Chondrocyte (in vitro differentiated cells): ENCODE results near the gene TCERG1L. TPM values are rescaled to one million over a fixed set of nuclear protein-coding genes. Genes with fewer than 3 reads are reported as not detected.

Experiments
- DNase-seq: peaks from one replicate; pipeline ENCODE4 v3.0.0; 2021; ENCODE audit warnings: mixed read lengths, low spot score
- H3K27ac Mint-ChIP-seq: one replicate; pipeline ENCODE4 v1.8.0; 2021; ENCODE audit warnings: mild to moderate bottlenecking, moderate library complexity, mixed read lengths; ENCODE audit not compliant: unreplicated experiment
- H3K27me3 Mint-ChIP-seq: 2 replicates; pipeline ENCODE4 v1.8.0; 2021; ENCODE audit warnings: low read depth, mixed read lengths
- H3K36me3 Mint-ChIP-seq: 2 replicates; pipeline ENCODE4 v1.8.0; 2021; ENCODE audit warnings: low read depth, mixed read lengths
- H3K4me1 Mint-ChIP-seq: 2 replicates; pipeline ENCODE4 v1.8.0; 2021; ENCODE audit warnings: low read depth, mild to moderate bottlenecking, mixed read lengths
- H3K4me3 Mint-ChIP-seq: one replicate; pipeline ENCODE4 v1.8.0; 2021; ENCODE audit warnings: mild to moderate bottlenecking, moderate library complexity, mixed read lengths; ENCODE audit not compliant: unreplicated experiment
- H3K9me3 Mint-ChIP-seq: 2 replicates; pipeline ENCODE4 v1.8.0; 2021; ENCODE audit warnings: low read depth, mixed read lengths
- total RNA-seq: library from RNA; stranded (reverse); gene quantifications from 3 replicates; pipeline ENCODE4 v1.2.1, GENCODE V29; 2021
- TF ChIP-seq, protein P1 (sequence below): fragments of 200-600 bp; sonication (generic); IDR thresholded peaks from 2 replicates; pipeline ENCODE4 v1.5.0; 2021; ENCODE audit warnings: antibody characterized with exemption, mild to moderate bottlenecking, moderate library complexity

The TCERG1L gene
- total RNA-seq, 1 donor from 2014 or later = not detected

DNA sequence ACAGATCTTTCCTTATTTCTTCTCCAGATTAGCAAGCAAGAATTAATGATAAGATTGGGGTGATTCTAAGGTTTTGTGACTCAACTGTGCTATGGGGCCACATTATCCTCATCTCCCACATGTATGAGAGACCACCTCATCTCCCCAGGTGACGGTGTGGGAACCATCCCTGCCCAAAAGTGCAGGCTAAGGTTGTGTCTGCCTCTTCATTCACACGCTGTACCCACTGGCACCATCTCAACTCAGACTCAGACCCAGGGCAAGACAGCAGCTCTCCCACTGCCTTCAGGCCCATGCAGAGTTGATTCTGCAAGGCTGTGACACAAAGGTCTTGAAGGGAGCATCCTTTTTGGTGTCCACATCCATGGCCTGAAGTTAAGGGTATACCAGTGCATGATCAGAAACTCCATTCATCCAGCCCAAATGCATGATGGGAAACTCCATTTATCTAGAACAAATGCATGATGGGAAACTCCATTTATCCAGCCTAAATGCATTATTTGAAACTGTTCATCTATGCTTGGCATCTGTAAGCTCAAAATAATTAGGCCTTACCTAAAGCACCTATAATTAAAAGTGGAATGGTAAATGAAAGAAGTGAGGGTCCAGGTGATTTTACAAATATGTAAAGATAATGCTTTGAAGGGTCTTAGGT lies 99.4 kb downstream of the TCERG1L start:
- H3K36me3 Mint-ChIP-seq = no peaks in the 10 kb centered on the region
- no peaks in the 10 kb centered on the region for H3K4me1 Mint-ChIP-seq
- no peak overlapping the region for H3K4me3 Mint-ChIP-seq
- no peaks in the 10 kb centered on the region for H3K27me3 Mint-ChIP-seq
- TF ChIP-seq, protein P1, sequence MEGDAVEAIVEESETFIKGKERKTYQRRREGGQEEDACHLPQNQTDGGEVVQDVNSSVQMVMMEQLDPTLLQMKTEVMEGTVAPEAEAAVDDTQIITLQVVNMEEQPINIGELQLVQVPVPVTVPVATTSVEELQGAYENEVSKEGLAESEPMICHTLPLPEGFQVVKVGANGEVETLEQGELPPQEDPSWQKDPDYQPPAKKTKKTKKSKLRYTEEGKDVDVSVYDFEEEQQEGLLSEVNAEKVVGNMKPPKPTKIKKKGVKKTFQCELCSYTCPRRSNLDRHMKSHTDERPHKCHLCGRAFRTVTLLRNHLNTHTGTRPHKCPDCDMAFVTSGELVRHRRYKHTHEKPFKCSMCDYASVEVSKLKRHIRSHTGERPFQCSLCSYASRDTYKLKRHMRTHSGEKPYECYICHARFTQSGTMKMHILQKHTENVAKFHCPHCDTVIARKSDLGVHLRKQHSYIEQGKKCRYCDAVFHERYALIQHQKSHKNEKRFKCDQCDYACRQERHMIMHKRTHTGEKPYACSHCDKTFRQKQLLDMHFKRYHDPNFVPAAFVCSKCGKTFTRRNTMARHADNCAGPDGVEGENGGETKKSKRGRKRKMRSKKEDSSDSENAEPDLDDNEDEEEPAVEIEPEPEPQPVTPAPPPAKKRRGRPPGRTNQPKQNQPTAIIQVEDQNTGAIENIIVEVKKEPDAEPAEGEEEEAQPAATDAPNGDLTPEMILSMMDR = no peak
- H3K27ac Mint-ChIP-seq = no peak overlapping the region
- peaks cover 14% of the 10 kb centered on the region for H3K9me3 Mint-ChIP-seq
- no peak for DNase-seq

DNA sequence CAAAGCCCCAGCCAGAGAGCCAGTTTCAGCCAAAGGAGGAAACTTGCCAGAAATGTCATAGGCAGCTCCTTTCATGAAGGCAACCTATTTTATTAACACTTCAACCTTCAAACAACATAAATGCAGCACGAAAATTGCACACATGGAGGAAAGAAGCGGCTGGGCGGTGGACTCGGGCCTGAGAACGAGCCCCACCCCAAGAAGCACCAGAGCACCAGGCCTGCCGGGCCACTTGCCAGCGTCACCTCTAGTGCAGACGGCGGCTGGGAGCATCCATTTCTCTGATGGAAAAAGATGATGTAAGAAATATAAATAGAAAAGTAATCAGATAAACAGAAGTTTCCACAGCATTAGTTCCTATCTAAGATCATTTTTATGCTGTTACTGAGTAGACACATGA lies 100.0 kb downstream of the TCERG1L start:
- DNase-seq = no peak
- TF ChIP-seq, protein P1 = no peak
- Mint-ChIP-seq H3K4me3 (no peak overlapping the region), H3K36me3 (no peaks in the 10 kb centered on the region), H3K27me3 (no peaks in the 10 kb centered on the region), H3K9me3 (peaks cover 11% of the 10 kb centered on the region), H3K4me1 (no peaks in the 10 kb centered on the region), H3K27ac (no peak overlapping the region)

DNA sequence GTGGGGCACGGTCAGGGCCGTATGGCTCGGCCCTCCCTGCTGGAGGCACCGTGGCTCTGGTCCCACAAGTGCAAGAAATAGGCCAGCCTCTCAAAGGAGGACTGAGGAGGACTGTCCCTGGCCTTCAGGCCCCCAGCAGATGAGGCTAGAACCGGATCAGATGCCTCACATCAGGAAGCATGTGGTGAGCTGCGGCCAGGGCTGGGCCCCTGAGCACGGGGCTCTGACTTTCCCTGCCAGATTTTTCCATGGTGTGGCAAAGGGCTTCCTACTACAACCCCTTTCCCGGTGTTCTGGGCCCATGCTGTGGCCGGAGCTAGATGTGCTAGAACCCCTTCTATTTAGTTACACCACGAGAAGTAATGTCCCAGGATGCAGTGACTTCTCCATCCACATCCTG lies 100.4 kb downstream of the TCERG1L start:
- H3K27me3 Mint-ChIP-seq = no peaks in the 10 kb centered on the region
- no peak for DNase-seq
- H3K27ac Mint-ChIP-seq = no peak overlapping the region
- H3K36me3 Mint-ChIP-seq = no peaks in the 10 kb centered on the region
- TF ChIP-seq, protein P1 = no peak
- peaks cover 11% of the 10 kb centered on the region for H3K9me3 Mint-ChIP-seq
- H3K4me3 Mint-ChIP-seq = no peak overlapping the region
- no peaks in the 10 kb centered on the region for H3K4me1 Mint-ChIP-seq

DNA sequence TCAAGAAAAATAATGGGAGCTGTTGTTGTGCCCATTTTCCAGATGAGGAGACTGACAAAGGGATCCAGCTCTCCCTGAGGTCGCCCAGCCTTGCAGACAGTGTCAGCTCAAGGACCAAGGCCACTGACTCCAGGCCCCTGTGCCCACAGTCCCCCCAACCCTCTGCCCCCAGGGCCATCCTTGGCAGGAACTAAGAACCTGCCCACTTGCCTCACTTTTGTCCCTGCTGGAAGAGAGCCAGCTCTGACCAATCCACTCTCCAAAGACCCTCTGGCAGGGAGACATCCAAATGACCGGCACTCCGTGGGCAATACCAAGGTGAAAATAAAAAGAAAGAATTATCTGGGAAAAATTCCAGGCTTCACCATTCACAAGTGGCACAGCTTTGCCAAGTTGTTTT lies 101.3 kb downstream of the TCERG1L start:
- DNase-seq = no peak
- Mint-ChIP-seq H3K27me3 (no peaks in the 10 kb centered on the region), H3K9me3 (peaks cover 5% of the 10 kb centered on the region), H3K4me1 (no peaks in the 10 kb centered on the region), H3K36me3 (no peaks in the 10 kb centered on the region), H3K27ac (no peak overlapping the region), H3K4me3 (no peak overlapping the region)
- TF ChIP-seq, protein P1 = no peak

DNA sequence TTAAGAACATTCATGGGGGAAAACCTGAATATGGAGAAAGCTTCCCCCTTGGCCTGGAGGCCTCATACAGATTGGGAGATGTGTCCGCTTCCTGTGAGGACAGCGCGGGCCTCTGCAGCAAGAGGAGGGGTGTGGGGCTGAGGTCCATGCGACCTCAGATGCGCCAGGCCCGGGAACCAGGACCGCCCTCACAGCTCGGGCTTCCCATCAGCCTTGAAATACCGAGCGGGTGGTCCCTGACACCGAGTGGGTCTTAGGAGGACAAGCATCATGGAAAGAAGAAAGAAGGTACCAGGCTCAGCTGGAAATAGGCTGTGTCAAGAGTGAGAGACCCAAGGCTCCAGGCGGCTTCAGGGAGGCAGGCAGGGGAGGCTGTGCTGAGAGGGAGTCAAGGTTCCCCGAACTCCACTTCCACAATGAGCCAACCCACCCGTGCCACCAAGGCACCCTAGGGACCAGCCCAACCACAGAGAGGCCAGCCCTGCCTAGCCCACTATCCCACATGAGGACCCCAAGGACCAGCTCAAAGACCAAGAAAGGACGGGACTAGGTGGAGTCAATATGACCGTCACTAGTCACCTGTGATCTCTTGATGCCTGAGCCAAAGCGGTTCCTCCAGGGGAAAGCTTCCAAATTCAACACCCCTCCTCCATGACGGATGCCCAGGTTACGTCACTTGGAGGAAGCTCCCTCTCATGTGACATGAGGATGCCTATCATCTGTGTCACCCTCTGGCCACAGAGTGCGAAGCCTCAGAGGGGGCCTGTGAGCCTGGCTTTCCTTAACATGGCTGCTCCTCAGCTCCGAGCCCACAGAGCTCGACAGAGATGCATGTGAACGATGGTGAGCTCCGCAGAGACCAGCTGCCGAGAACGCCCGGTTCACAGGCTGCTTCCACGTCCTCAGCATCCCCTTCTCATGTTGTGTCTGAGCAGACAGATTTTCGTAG lies 103.7 kb downstream of the TCERG1L start:
- H3K9me3 Mint-ChIP-seq = peaks cover 9% of the 10 kb centered on the region
- no peaks in the 10 kb centered on the region for H3K27me3 Mint-ChIP-seq
- TF ChIP-seq, protein P1 = no peak
- no peaks in the 10 kb centered on the region for H3K4me1 Mint-ChIP-seq
- H3K27ac Mint-ChIP-seq = no peak overlapping the region
- DNase-seq = no peak
- no peak overlapping the region for H3K4me3 Mint-ChIP-seq
- H3K36me3 Mint-ChIP-seq = no peaks in the 10 kb centered on the region
